Measurements from ENCODE around the gene RPS19. TPM values are rescaled to one million over a fixed set of nuclear protein-coding genes. Genes with fewer than 3 reads are reported as not detected.
A peak's percentile ranks its signal among the peaks of the same experiment; 100 is the strongest.

The RPS19 gene
- total RNA-seq, 1 donor from 2014 or later, result 3,078 TPM

- H3K4me3 Mint-ChIP-seq (ENCODE audit: unreplicated experiment), result peak overlapping the region; percentile 66
- H3K9ac ChIP-seq (ENCODE audit: low read length), result peak overlapping the region; percentile 45
- FAIRE-seq, result no peak
- H3K4me2 ChIP-seq (ENCODE audit: low read length), result no peak overlapping the region
- peaks cover 35% of the 10 kb centered on the region for H3K4me1 Mint-ChIP-seq (ENCODE audit: low read depth, unreplicated experiment)
- H3K27ac ChIP-seq (ENCODE audit: low read depth, low read length), result no peak overlapping the region
- no peaks in the 10 kb centered on the region for H3K27me3 ChIP-seq (ENCODE audit: insufficient read depth, low read length)
- H3K9me3 Mint-ChIP-seq (ENCODE audit: unreplicated experiment), result no peaks in the 10 kb centered on the region
- H3K36me3 Mint-ChIP-seq (ENCODE audit: low read depth, unreplicated experiment), result peaks cover 25% of the 10 kb centered on the region
- peaks cover 9% of the 10 kb centered on the region for H3K4me1 ChIP-seq (ENCODE audit: insufficient read depth, low read length)
- no peak for TF ChIP-seq CTCF (IDR thresholded peaks at IDR 0.05; ENCODE audit: insufficient read depth, low read depth, low read length)
- no peak for TF ChIP-seq EZH2 (IDR thresholded peaks at IDR 0.05; ENCODE audit: insufficient read depth, low read length)
- no peak overlapping the region for H3K4me3 ChIP-seq (ENCODE audit: insufficient read depth, low read depth, low read length)
- DNase-seq (ENCODE audit: low read depth), result no peak
- H3K27ac Mint-ChIP-seq (ENCODE audit: unreplicated experiment), result peak overlapping the region; percentile 95
- peaks cover 58% of the 10 kb centered on the region for H3K79me2 ChIP-seq (ENCODE audit: insufficient read depth, low read length)
- H2AFZ ChIP-seq (ENCODE audit: low read depth, low read length), result no peak overlapping the region
- H3K36me3 ChIP-seq (ENCODE audit: insufficient read depth, low read length), result peaks cover 66% of the 10 kb centered on the region
- no peaks in the 10 kb centered on the region for H3K27me3 Mint-ChIP-seq (ENCODE audit: low read depth, unreplicated experiment)
- H4K20me1 ChIP-seq (ENCODE audit: insufficient read depth, low read length), result peaks cover 94% of the 10 kb centered on the region
- no peaks in the 10 kb centered on the region for H3K9me3 ChIP-seq (ENCODE audit: insufficient read depth, low read depth, low read length)
Measured at GRCh38 chr19:41868120-41868988, 8.3 kb downstream of the RPS19 start.

GRCh38 chr19:41868989-41869300 is 8.9 kb downstream of the RPS19 start:
- Histone ChIP-seq H3K79me2 (ENCODE audit: insufficient read depth, low read length) (peaks cover 53% of the 10 kb centered on the region), H3K9ac (ENCODE audit: low read length) (no peak overlapping the region), H3K27me3 (ENCODE audit: insufficient read depth, low read length) (no peaks in the 10 kb centered on the region), H3K4me2 (ENCODE audit: low read length) (no peak overlapping the region), H3K4me1 (ENCODE audit: insufficient read depth, low read length) (peaks cover 6% of the 10 kb centered on the region), H2AFZ (ENCODE audit: low read depth, low read length) (no peak overlapping the region), H3K36me3 (ENCODE audit: insufficient read depth, low read length) (peaks cover 62% of the 10 kb centered on the region), H3K4me3 (ENCODE audit: insufficient read depth, low read depth, low read length) (no peak overlapping the region), H4K20me1 (ENCODE audit: insufficient read depth, low read length) (peaks cover 88% of the 10 kb centered on the region), H3K9me3 (ENCODE audit: insufficient read depth, low read depth, low read length) (no peaks in the 10 kb centered on the region), H3K27ac (ENCODE audit: low read depth, low read length) (no peak overlapping the region)
- Mint-ChIP-seq H3K4me3 (ENCODE audit: unreplicated experiment) (no peak overlapping the region), H3K27me3 (ENCODE audit: low read depth, unreplicated experiment) (no peaks in the 10 kb centered on the region), H3K4me1 (ENCODE audit: low read depth, unreplicated experiment) (peaks cover 31% of the 10 kb centered on the region), H3K9me3 (ENCODE audit: unreplicated experiment) (no peaks in the 10 kb centered on the region), H3K27ac (ENCODE audit: unreplicated experiment) (peak overlapping the region; percentile 12), H3K36me3 (ENCODE audit: low read depth, unreplicated experiment) (peaks cover 21% of the 10 kb centered on the region)
- DNase-seq (ENCODE audit: low read depth) (no peak), FAIRE-seq (no peak)
- TF ChIP-seq EZH2 (IDR thresholded peaks at IDR 0.05; ENCODE audit: insufficient read depth, low read length) (no peak), CTCF (IDR thresholded peaks at IDR 0.05; ENCODE audit: insufficient read depth, low read depth, low read length) (no peak)

GRCh38 chr19:41869374-41869955 is 9.4 kb downstream of the RPS19 start:
- peaks cover 57% of the 10 kb centered on the region for H3K36me3 ChIP-seq (ENCODE audit: insufficient read depth, low read length)
- H3K4me2 ChIP-seq (ENCODE audit: low read length), result no peak overlapping the region
- peaks cover 47% of the 10 kb centered on the region for H3K79me2 ChIP-seq (ENCODE audit: insufficient read depth, low read length)
- peak overlapping the region; percentile 12 for H3K27ac Mint-ChIP-seq (ENCODE audit: unreplicated experiment)
- peaks cover 1% of the 10 kb centered on the region for H3K4me1 ChIP-seq (ENCODE audit: insufficient read depth, low read length)
- H2AFZ ChIP-seq (ENCODE audit: low read depth, low read length), result no peak overlapping the region
- no peaks in the 10 kb centered on the region for H3K9me3 Mint-ChIP-seq (ENCODE audit: unreplicated experiment)
- peaks cover 82% of the 10 kb centered on the region for H4K20me1 ChIP-seq (ENCODE audit: insufficient read depth, low read length)
- H3K27ac ChIP-seq (ENCODE audit: low read depth, low read length), result no peak overlapping the region
- H3K9me3 ChIP-seq (ENCODE audit: insufficient read depth, low read depth, low read length), result no peaks in the 10 kb centered on the region
- DNase-seq (ENCODE audit: low read depth) (no peak), FAIRE-seq (no peak)
- H3K27me3 Mint-ChIP-seq (ENCODE audit: low read depth, unreplicated experiment), result no peaks in the 10 kb centered on the region
- no peak overlapping the region for H3K4me3 ChIP-seq (ENCODE audit: insufficient read depth, low read depth, low read length)
- H3K36me3 Mint-ChIP-seq (ENCODE audit: low read depth, unreplicated experiment), result peaks cover 16% of the 10 kb centered on the region
- no peak overlapping the region for H3K9ac ChIP-seq (ENCODE audit: low read length)
- H3K4me3 Mint-ChIP-seq (ENCODE audit: unreplicated experiment), result no peak overlapping the region
- TF ChIP-seq CTCF (IDR thresholded peaks at IDR 0.05; ENCODE audit: insufficient read depth, low read depth, low read length) (no peak), EZH2 (IDR thresholded peaks at IDR 0.05; ENCODE audit: insufficient read depth, low read length) (no peak)
- no peaks in the 10 kb centered on the region for H3K27me3 ChIP-seq (ENCODE audit: insufficient read depth, low read length)
- peaks cover 26% of the 10 kb centered on the region for H3K4me1 Mint-ChIP-seq (ENCODE audit: low read depth, unreplicated experiment)

Data from astrocyte (in vitro differentiated cells and primary cell).